22Rv1 (cell line): Measurements from ENCODE around the gene KRTAP10-10.
"Not testable (repeated sequence)": the region's sequence is repeated elsewhere in the genome, so short reads cannot be mapped to it uniquely, and the experiment has no call there.

Source experiments
- H3K27ac ChIP-seq: fragments of 450-650 bp; 2 replicates; pipeline ENCODE4 v1.5.1; 2017
- CTCF ChIP-seq: fragments of 450-650 bp; IDR thresholded peaks from 2 replicates; pipeline ENCODE4 v1.5.1; 2017; ENCODE audit warnings: mild to moderate bottlenecking
- ZFX ChIP-seq: fragments of 450-650 bp; IDR thresholded peaks from 2 replicates; pipeline ENCODE4 v1.6.1; 2017; ENCODE audit warnings: antibody characterized with exemption, borderline replicate concordance

KRTAP10-10 gene

GRCh38 chr21:44639331-44639655, 2.1 kb downstream of the KRTAP10-10 start:
- no peak overlapping the region for H3K27ac ChIP-seq
- TF ChIP-seq ZFX, result no peak
- no peak for TF ChIP-seq CTCF

GRCh38 chr21:44640761-44641160, 3.6 kb downstream of the KRTAP10-10 start:
- H3K27ac ChIP-seq, result no peak overlapping the region
- TF ChIP-seq ZFX (no peak), CTCF (no peak)

GRCh38 chr21:44643741-44644310, 6.7 kb downstream of the KRTAP10-10 start:
- TF ChIP-seq ZFX, result no peak
- TF ChIP-seq CTCF, result no peak
- H3K27ac ChIP-seq, result no peak overlapping the region

- no peak overlapping the region for H3K27ac ChIP-seq
- TF ChIP-seq CTCF (no peak), ZFX (no peak)
Observed at GRCh38 chr21:44644878-44645277, 7.7 kb downstream of the KRTAP10-10 start.

- H3K27ac ChIP-seq, result not testable (repeated sequence)
Observed at GRCh38 chr21:44646366-44647221, 9.4 kb downstream of the KRTAP10-10 start, which contains the start of gene KRTAP10-11. Gene KRTAP10-11, plus strand, starts transcription at chr21:44646414. Its CDS starts 45 bp downstream, at chr21:44646459.

- H3K27ac ChIP-seq, result no peak overlapping the region
- TF ChIP-seq CTCF, result no peak
- TF ChIP-seq ZFX, result no peak
Observed at GRCh38 chr21:44647222-44647552, 10.0 kb downstream of the KRTAP10-10 start.

GRCh38 chr21:44648557-44649311, 11.6 kb downstream of the KRTAP10-10 start:
- H3K27ac ChIP-seq, result no peak overlapping the region
- no peak for TF ChIP-seq CTCF
- no peak for TF ChIP-seq ZFX
